ENCODE results near the gene DOCK3.

GRCh38 chr3:50625231-50626182, 49.2 kb upstream of the DOCK3 start:
- TF ChIP-seq MAZ (IDR thresholded peaks at IDR 0.05; ENCODE audit: borderline replicate concordance, low read depth, low read length) (no peak), BHLHE40 (IDR thresholded peaks at IDR 0.05; ENCODE audit: low read depth, low read length) (no peak), CTCF (conservative IDR thresholded peaks at IDR 0.05; ENCODE audit: low read depth, low read length) (no peak), RAD21 (IDR thresholded peaks at IDR 0.05; ENCODE audit: low read length) (no peak), FOS (IDR thresholded peaks at IDR 0.05; ENCODE audit: low read depth, low read length) (no peak), CEBPB (IDR thresholded peaks at IDR 0.05; ENCODE audit: low read depth, low read length) (no peak), MAFK (IDR thresholded peaks at IDR 0.05; ENCODE audit: low read depth, low read length) (no peak), RFX5 (IDR thresholded peaks at IDR 0.05; ENCODE audit: low read depth, low read length) (no peak), POLR2A (IDR thresholded peaks at IDR 0.05; ENCODE audit: low read depth, low read length) (no peak), USF2 (IDR thresholded peaks at IDR 0.05; ENCODE audit: low read depth, low read length) (no peak), MXI1 (IDR thresholded peaks at IDR 0.05; ENCODE audit: borderline replicate concordance, low read depth, low read length) (no peak)

Measured in IMR-90 (cell line).